HG02798 (cell line): ENCODE results near the gene TBC1D3E.
"Not testable (repeated sequence)": the region's sequence is repeated elsewhere in the genome, so short reads cannot be mapped to it uniquely, and the experiment has no call there.

ENCODE experiments used
- ATAC-seq: cut with Tn5 transposase; IDR thresholded peaks from one replicate; pipeline ENCODE4 v1.9.1; 2021; ENCODE audit warnings: mild to moderate bottlenecking; ENCODE audit not compliant: unreplicated experiment, poor library complexity

TBC1D3E gene

DNA sequence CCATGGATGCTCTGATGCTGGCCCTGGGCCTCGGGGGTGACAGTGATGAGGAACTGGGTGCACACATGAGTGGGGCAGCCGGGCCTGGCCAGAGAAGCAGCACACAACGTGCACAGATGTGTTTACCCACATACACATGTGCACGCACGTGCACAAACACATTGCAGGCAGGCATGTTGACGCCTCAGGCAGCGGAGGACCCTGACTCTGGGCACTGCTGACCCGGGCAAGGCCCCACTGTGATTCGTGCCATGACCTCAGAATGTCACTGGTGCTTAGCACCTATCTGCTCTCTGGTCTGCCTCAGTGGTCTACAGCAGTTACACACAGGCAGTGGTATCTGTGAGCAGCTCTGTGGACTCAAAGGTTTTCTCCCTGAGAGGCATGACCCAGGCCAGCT, at the start of gene TBC1D3E:
TBC1D3E (plus strand) TSS at position 301 of the 400 bp plus-strand sequence. CDS start 1,545 bp downstream, outside the sequence.
- ATAC-seq, result not testable (repeated sequence)

DNA sequence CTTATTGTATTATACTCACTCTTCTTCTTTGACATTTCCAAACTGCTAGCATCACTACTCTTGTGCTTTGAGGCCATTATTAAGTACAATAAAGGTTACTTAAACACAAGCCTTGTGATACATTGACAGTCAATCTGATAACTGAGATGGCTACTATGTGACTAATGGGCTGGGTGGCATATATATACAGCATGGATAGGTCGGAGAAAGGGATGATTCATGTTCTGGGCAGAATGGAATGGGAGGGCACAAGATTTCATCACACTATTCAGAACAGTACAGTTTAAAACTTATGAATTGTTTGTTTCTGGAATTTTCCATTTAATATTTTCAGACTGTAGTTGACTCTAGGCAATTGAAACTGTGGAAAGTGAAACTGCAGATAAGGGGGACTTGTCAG, 40.4 kb upstream of the TBC1D3E start:
- not testable (repeated sequence) for ATAC-seq

DNA sequence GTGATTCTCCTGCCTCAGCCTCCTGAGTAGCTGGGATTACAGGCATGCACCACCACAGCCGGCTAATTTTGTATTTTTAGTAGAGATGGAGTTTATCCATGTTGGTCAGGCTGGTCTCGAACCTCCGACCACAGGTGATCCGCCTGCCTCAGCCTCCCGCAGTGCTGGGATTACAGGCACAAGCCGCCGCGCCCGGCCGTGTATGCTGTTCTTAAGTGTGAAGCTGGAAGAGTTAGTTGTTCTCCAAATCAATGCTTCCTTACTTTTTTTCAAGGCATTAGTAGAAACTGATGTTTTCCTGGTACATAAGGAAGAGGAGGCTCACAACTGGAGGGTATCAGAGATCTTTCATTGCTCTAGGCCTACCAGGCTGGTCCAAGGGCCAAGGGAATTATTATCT, 39.6 kb upstream of the TBC1D3E start:
- not testable (repeated sequence) for ATAC-seq

DNA sequence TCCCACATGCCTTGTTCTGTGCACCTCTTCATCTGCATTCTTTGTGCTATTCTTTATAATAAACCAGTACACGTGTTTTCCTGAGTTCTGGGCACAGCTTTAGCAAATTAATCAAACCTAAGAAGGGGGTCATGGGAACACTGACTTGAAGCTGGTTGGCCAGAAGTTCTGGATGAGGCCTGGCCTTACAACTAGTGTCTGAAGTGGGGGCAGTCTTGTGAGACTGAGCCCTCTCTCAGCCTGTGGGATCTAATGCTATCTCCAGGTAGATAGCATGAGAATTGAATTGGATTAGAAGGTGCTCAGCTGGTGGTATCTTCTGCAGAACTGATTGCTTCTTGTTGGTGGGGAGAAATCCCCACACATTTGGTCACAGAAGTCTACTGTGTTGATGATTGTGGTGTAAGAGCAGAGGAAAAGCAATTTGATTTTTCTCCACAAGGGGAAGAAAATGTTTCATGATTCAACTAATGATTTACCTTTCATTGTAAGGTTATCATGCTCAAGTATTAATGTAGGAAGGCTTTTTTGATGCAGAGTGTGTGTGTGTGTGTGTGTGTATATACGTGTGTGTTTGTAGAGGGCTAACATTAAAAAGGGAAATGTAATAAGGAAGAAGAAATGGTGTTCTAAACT, 33.6 kb upstream of the TBC1D3E start:
- ATAC-seq, result not testable (repeated sequence)

DNA sequence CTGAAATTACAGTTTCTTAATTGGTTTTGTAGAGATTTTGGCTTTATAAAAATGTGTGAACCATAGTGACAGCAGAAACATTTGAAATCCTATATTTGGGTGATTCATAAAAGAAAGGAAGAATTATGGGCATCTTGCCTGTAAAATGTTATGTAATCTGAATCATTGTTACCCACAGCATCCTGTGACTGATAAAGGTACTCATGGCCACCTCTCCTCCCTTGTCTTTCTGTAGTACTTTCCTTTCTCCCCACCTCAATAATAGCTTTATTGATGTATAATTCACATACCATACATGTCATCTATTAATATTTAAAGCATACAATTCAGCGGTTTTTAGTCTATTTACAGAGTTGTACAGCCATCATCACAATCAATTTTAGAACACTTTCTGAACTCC, 28.5 kb upstream of the TBC1D3E start:
- not testable (repeated sequence) for ATAC-seq

DNA sequence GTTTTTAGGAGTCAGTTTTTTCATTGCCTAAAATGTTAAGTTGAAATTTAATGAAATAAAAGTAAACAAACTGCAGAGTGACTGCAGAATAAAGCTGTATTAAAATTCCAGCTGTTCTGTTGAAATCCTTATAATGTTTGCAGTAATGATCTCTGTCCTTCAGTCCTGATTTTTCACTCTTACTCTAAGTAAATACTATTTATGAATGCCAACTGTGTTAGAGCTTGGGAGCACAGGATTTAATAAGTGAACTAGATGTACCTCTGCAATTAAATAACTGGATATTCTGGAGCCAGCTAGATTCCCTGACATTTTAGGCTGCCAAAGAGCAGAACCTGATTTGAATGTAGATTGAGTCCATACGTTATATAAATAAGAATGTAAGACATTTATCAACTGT, 7.9 kb upstream of the TBC1D3E start:
- ATAC-seq, result not testable (repeated sequence)

DNA sequence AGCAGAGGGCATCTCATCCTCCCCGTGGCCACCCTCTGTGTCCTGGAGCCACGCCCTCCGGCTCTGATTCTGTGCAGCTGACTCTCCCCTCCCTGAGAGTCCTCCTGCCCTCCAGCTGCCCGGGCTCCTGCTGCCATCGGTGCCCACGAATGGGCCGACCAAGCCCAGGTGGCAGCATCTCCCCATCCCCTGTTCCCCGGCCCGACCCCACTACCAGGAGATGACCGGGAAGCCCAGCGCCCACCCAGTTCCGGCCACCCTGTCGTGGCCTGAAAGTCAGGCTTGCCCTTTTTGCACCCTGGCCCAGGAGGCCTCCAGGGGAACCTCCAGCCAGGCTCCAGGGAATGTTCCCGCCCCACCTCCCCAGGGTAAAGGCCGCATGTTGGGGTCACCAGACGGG, 7.1 kb downstream of the TBC1D3E start:
- not testable (repeated sequence) for ATAC-seq
